HEK293 (cell line): ENCODE data around the gene INHA.

ENCODE experiments used
- CTCF ChIA-PET: fragments of 350-600 bp; formaldehyde crosslinking; extraction: SDS; loops from one replicate; lab custom pipeline; 2021; ENCODE audit warnings: antibody characterized with exemption; lab: Yijun Ruan, JAX
- POLR2A ChIA-PET: fragments of 300-600 bp; formaldehyde crosslinking; extraction: SDS; loops from one replicate; lab custom pipeline; 2020; ENCODE audit warnings: antibody characterized with exemption, inconsistent platforms; lab: Yijun Ruan, JAX
- H3K27ac ChIP-seq: fragments of 200-500 bp; sonication (Bioruptor generic); 2 replicates; pipeline ENCODE4 v1.5.1; 2014; ENCODE audit warnings: low read depth, low read length, control low read depth, inconsistent platforms; ENCODE audit errors: extremely low read depth
- H3K36me3 ChIP-seq, 2 experiments: fragments of 200-500 bp in 1 of 2; sonication (Bioruptor generic) in 1 of 2; 1 replicate in 1 of 2; 2 replicates in 1 of 2; pipeline ENCODE4 v1.5.1; 2014 to 2017; ENCODE audit warnings: inconsistent platforms in 2 of 2, low read length in 2 of 2; ENCODE audit not compliant: control insufficient read depth in 2 of 2, insufficient read depth in 1 of 2
- H3K4me1 ChIP-seq: fragments of 200-500 bp; sonication (Bioruptor generic); 2 replicates; pipeline ENCODE4 v1.5.1; 2014; ENCODE audit warnings: mild to moderate bottlenecking, low read length, inconsistent platforms; ENCODE audit not compliant: control insufficient read depth, insufficient read depth
- H3K4me3 ChIP-seq: 2 replicates; pipeline ENCODE4 v1.5.1; 2011; ENCODE audit warnings: low read depth, mild to moderate bottlenecking, control low read depth, low read length, moderate library complexity
- H3K9me3 ChIP-seq: fragments of 200-500 bp; sonication (Bioruptor generic); 2 replicates; pipeline ENCODE4 v1.5.1; 2014; ENCODE audit warnings: low read depth, low read length, inconsistent platforms; ENCODE audit not compliant: control insufficient read depth, insufficient read depth
- ATF2 ChIP-seq: fragments of 450-650 bp; formaldehyde crosslinking; IDR thresholded peaks from 2 replicates; pipeline ENCODE4 v1.5.1; 2016; ENCODE audit warnings: missing biosample characterization, missing genetic modification characterization, low read depth
- GLIS1 ChIP-seq: fragments of 450-650 bp; formaldehyde crosslinking; IDR thresholded peaks from 2 replicates; pipeline ENCODE4 v1.5.1; 2016; ENCODE audit warnings: missing biosample characterization, missing genetic modification characterization
- HOXC10 ChIP-seq: sonication (generic); formaldehyde crosslinking; IDR thresholded peaks from 2 replicates; pipeline ENCODE4 v1.8.1; 2023; ENCODE audit warnings: mild to moderate bottlenecking, missing genetic modification reagents
- KLF10 ChIP-seq: fragments of 450-650 bp; IDR thresholded peaks from 2 replicates; pipeline ENCODE4 v1.5.1; 2018; ENCODE audit warnings: missing biosample characterization, mild to moderate bottlenecking, missing genetic modification characterization
- KLF16 ChIP-seq: fragments of 450-650 bp; formaldehyde crosslinking; IDR thresholded peaks from 2 replicates; pipeline ENCODE4 v1.5.1; 2017; ENCODE audit warnings: missing biosample characterization, missing genetic modification characterization
- KLF8 ChIP-seq: fragments of 450-650 bp; formaldehyde crosslinking; IDR thresholded peaks from 2 replicates; pipeline ENCODE4 v1.5.1; 2016; ENCODE audit warnings: missing biosample characterization, missing genetic modification characterization
- KLF9 ChIP-seq: fragments of 450-650 bp; formaldehyde crosslinking; IDR thresholded peaks from 2 replicates; pipeline ENCODE4 v1.5.1; 2016; ENCODE audit warnings: missing biosample characterization, missing genetic modification characterization, low read depth
- PATZ1 ChIP-seq: fragments of 450-650 bp; formaldehyde crosslinking; IDR thresholded peaks from 2 replicates; pipeline ENCODE4 v1.5.1; 2016; ENCODE audit warnings: missing biosample characterization, missing genetic modification characterization
- PRDM10 ChIP-seq: fragments of 450-650 bp; formaldehyde crosslinking; IDR thresholded peaks from 2 replicates; pipeline ENCODE4 v1.5.1; 2016; ENCODE audit warnings: missing biosample characterization, missing genetic modification characterization
- SP2 ChIP-seq: fragments of 450-650 bp; formaldehyde crosslinking; IDR thresholded peaks from 2 replicates; pipeline ENCODE4 v1.5.1; 2016; ENCODE audit warnings: missing biosample characterization, missing genetic modification characterization
- SP3 ChIP-seq: fragments of 450-650 bp; formaldehyde crosslinking; IDR thresholded peaks from 2 replicates; pipeline ENCODE4 v1.5.1; 2016; ENCODE audit warnings: missing biosample characterization, missing genetic modification characterization
- SP7 ChIP-seq: fragments of 450-650 bp; formaldehyde crosslinking; IDR thresholded peaks from 2 replicates; pipeline ENCODE4 v1.5.1; 2016; ENCODE audit warnings: missing biosample characterization, missing genetic modification characterization
- ZBTB48 ChIP-seq: fragments of 450-650 bp; formaldehyde crosslinking; IDR thresholded peaks from 2 replicates; pipeline ENCODE4 v1.5.1; 2016; ENCODE audit warnings: missing biosample characterization, missing genetic modification characterization
- ZBTB49 ChIP-seq: fragments of 450-650 bp; formaldehyde crosslinking; IDR thresholded peaks from 2 replicates; pipeline ENCODE4 v1.5.1; 2016; ENCODE audit warnings: missing biosample characterization, missing genetic modification characterization, low read depth
- ZBTB8A ChIP-seq: fragments of 450-650 bp; formaldehyde crosslinking; IDR thresholded peaks from 2 replicates; pipeline ENCODE4 v1.5.1; 2016; ENCODE audit warnings: missing biosample characterization, missing genetic modification characterization
- ZNF155 ChIP-seq: fragments of 450-650 bp; formaldehyde crosslinking; IDR thresholded peaks from 2 replicates; pipeline ENCODE4 v1.5.1; 2016; ENCODE audit warnings: missing biosample characterization, missing genetic modification characterization
- ZNF184 ChIP-seq: fragments of 450-650 bp; IDR thresholded peaks from 2 replicates; pipeline ENCODE4 v1.5.1; 2018; ENCODE audit warnings: missing biosample characterization, mild to moderate bottlenecking, missing genetic modification characterization
- ZNF211 ChIP-seq: fragments of 450-650 bp; formaldehyde crosslinking; IDR thresholded peaks from 2 replicates; pipeline ENCODE4 v1.5.1; 2016; ENCODE audit warnings: low read depth, missing biosample characterization, missing genetic modification characterization
- ZNF335 ChIP-seq: fragments of 450-650 bp; formaldehyde crosslinking; conservative IDR thresholded peaks from 2 replicates; pipeline ENCODE4 v1.5.1; 2016; ENCODE audit warnings: missing biosample characterization, missing genetic modification characterization
- ZNF501 ChIP-seq: fragments of 450-650 bp; formaldehyde crosslinking; IDR thresholded peaks from 2 replicates; pipeline ENCODE4 v1.5.1; 2016; ENCODE audit warnings: missing biosample characterization, missing genetic modification characterization
- ZNF513 ChIP-seq: fragments of 450-650 bp; IDR thresholded peaks from 2 replicates; pipeline ENCODE4 v1.5.1; 2018; ENCODE audit warnings: missing biosample characterization, missing genetic modification characterization
- ZNF571 ChIP-seq: fragments of 450-650 bp; formaldehyde crosslinking; IDR thresholded peaks from 2 replicates; pipeline ENCODE4 v1.5.0; 2017; ENCODE audit warnings: missing biosample characterization, missing genetic modification characterization
- ZNF585B ChIP-seq: fragments of 450-650 bp; formaldehyde crosslinking; IDR thresholded peaks from 2 replicates; pipeline ENCODE4 v1.5.1; 2016; ENCODE audit warnings: missing biosample characterization, missing genetic modification characterization
- ZNF600 ChIP-seq: fragments of 450-650 bp; formaldehyde crosslinking; IDR thresholded peaks from 2 replicates; pipeline ENCODE4 v1.5.1; 2016; ENCODE audit warnings: missing biosample characterization, missing genetic modification characterization

INHA gene

GRCh38 chr2:219552382-219553167 lies 19.5 kb upstream of the INHA start:
- ChIA-PET POLR2A (interaction anchor here (0.9 to 3.4 kb wide), 7 partner anchors 9 to 54 kb away, joined by 3 to 25 read pairs (median 6); partner anchors contain the start of genes CHPF, GMPPA, OBSL1 and STK11IP), CTCF (interaction anchor here (0.6 to 2.8 kb wide), 6 partner anchors 8 to 164 kb away, joined by 3 to 20 read pairs (median 5); partner anchors contain the start of genes INHA and OBSL1)
- no peaks in the 10 kb centered on the region for H3K9me3 ChIP-seq
- peaks cover 0 to 19% of the 10 kb centered on the region in 2 experiments; a peak in 1 of 3 replicates for H3K36me3 ChIP-seq
- peaks cover 3% of the 10 kb centered on the region; the same call in 1 of the 2 replicates for H3K4me1 ChIP-seq
- peak overlapping the region; percentile 61 for H3K4me3 ChIP-seq
- H3K27ac ChIP-seq = no peak overlapping the region; the same call in 1 of the 2 replicates
- TF ChIP-seq PRDM10 (0 out of 2 replicates have a peak, but pooled peaks have one; percentile 14), ZNF513 (tag by site-specific recombination) (no peak), GLIS1 (tag by site-specific recombination) (0 out of 2 replicates have a peak, but pooled peaks have one; percentile 17), ZNF155 (tag by site-specific recombination) (no peak), ZNF335 (tag by site-specific recombination) (peak; percentile 47; the same call in 1 of the 2 replicates), KLF9 (tag by site-specific recombination) (peak; percentile 100), ZNF571 (tag by site-specific recombination) (no peak), ZNF585B (no peak), KLF16 (tag by site-specific recombination) (peak; percentile 90), ZNF600 (tag by site-specific recombination) (0 out of 2 replicates have a peak, but pooled peaks have one; percentile 2), ZBTB49 (no peak), ZBTB8A (tag by site-specific recombination) (peak; percentile 64), ZNF501 (tag by site-specific recombination) (0 out of 2 replicates have a peak, but pooled peaks have one; percentile 15), ZBTB48 (tag by site-specific recombination) (no peak), ATF2 (tag by site-specific recombination) (no peak), ZNF211 (no peak), ZNF184 (no peak), PATZ1 (tag by site-specific recombination) (peak; percentile 49; the same call in 1 of the 2 replicates), KLF10 (tag by site-specific recombination) (peak; percentile 99), KLF8 (tag by site-specific recombination) (peak; percentile 96), SP3 (peak; percentile 99), HOXC10 (CRISPR knock-in tag) (0 out of 2 replicates have a peak, but pooled peaks have one; percentile 70), SP7 (tag by site-specific recombination) (peak; percentile 48; the same call in 1 of the 2 replicates), SP2 (tag by site-specific recombination) (peak; percentile 81)
